HepG2 (cell line): ENCODE results near the gene FFAR4. TPM values are rescaled to one million over a fixed set of nuclear protein-coding genes. Genes with fewer than 3 reads are reported as not detected.
A peak's percentile ranks its signal among the peaks of the same experiment; 100 is the strongest.

Experiments
- EEA1 ChIP-seq: sonication (generic); formaldehyde crosslinking; IDR thresholded peaks from 2 replicates; pipeline ENCODE4 v1.5.1; 2020; ENCODE audit warnings: mild to moderate bottlenecking, missing genetic modification reagents, borderline replicate concordance
- FOXM1 ChIP-seq: sonication (generic); formaldehyde crosslinking; IDR thresholded peaks from 2 replicates; pipeline ENCODE4 v1.5.0; 2020; ENCODE audit warnings: missing genetic modification reagents
- ISL2 ChIP-seq: sonication (generic); formaldehyde crosslinking; IDR thresholded peaks from 2 replicates; pipeline ENCODE4 v1.5.0; 2020; ENCODE audit warnings: missing genetic modification reagents
- KLF6 ChIP-seq: IDR thresholded peaks from 2 replicates; pipeline ENCODE4 v1.8.0; 2016; ENCODE audit warnings: missing biosample characterization, missing genetic modification reagents
- PRDM10 ChIP-seq: sonication (generic); formaldehyde crosslinking; IDR thresholded peaks from 2 replicates; pipeline ENCODE4 v1.4.0; 2020; ENCODE audit warnings: low read depth, missing genetic modification reagents
- RARA ChIP-seq: IDR thresholded peaks from 2 replicates; pipeline ENCODE4 v1.6.1; 2016; ENCODE audit warnings: missing genetic modification reagents, missing compliant biosample characterization
- STAT5B ChIP-seq: sonication (generic); formaldehyde crosslinking; IDR thresholded peaks from 2 replicates; pipeline ENCODE4 v1.4.0; 2020; ENCODE audit warnings: missing genetic modification reagents
- ZBTB25 ChIP-seq: IDR thresholded peaks from 2 replicates; pipeline ENCODE4 v1.6.1; 2018; ENCODE audit warnings: missing genetic modification reagents
- ZC3H13 ChIP-seq: sonication (generic); formaldehyde crosslinking; IDR thresholded peaks from 2 replicates; pipeline ENCODE4 v1.8.1; 2023; ENCODE audit warnings: mild to moderate bottlenecking, missing genetic modification reagents, moderate library complexity
- ZMAT3 ChIP-seq: sonication (generic); formaldehyde crosslinking; conservative IDR thresholded peaks from 2 replicates; pipeline ENCODE4 v1.7.0; 2021; ENCODE audit warnings: missing genetic modification reagents
- ZNF329 ChIP-seq: sonication (generic); formaldehyde crosslinking; IDR thresholded peaks from 2 replicates; pipeline ENCODE4 v1.9.0; 2021; ENCODE audit warnings: low read depth, mild to moderate bottlenecking, missing genetic modification reagents
- ZNF674 ChIP-seq: sonication (generic); formaldehyde crosslinking; IDR thresholded peaks from 2 replicates; pipeline ENCODE4 v1.5.0; 2020; ENCODE audit warnings: low read depth, mild to moderate bottlenecking, missing genetic modification reagents
- ZNF713 ChIP-seq: sonication (generic); formaldehyde crosslinking; IDR thresholded peaks from 2 replicates; pipeline ENCODE4 v1.4.0; 2020; ENCODE audit warnings: mild to moderate bottlenecking, missing genetic modification reagents
- ZNF766 ChIP-seq: sonication (generic); formaldehyde crosslinking; IDR thresholded peaks from 2 replicates; pipeline ENCODE4 v1.5.0; 2020; ENCODE audit warnings: missing genetic modification reagents, borderline replicate concordance
- ZSCAN31 ChIP-seq: sonication (generic); formaldehyde crosslinking; IDR thresholded peaks from 2 replicates; pipeline ENCODE4 v1.5.0; 2020; ENCODE audit warnings: low read depth, mild to moderate bottlenecking, missing genetic modification reagents
- polyA plus RNA-seq, 8 experiments: library from polyadenylated mRNA; depleted of rRNA in 3 of 8; stranded (reverse) in 7 of 8; unstranded in 1 of 8; fragments of >200 nt; fragmentation: Illumina TruSeq in 4 of 8; extraction: Trizol in 4 of 8; gene quantifications; 2 replicates each; pipeline versions ENCODE4 v1.2.1 to v1.2.3, GENCODE V29; 2011 to 2016; ENCODE audit warnings: low read depth in 4 of 8, missing spikeins in 1 of 8, mixed read lengths in 1 of 8; ENCODE audit not compliant: insufficient read depth in 1 of 8
- total RNA-seq, 5 experiments: library from RNA; depleted of rRNA; stranded (reverse); fragments of >200 nt; fragmentation: Illumina TruSeq; extraction: Trizol; gene quantifications; 2 replicates each; pipeline ENCODE4 v1.2.3, GENCODE V29; 2016; ENCODE audit warnings: low read depth in 1 of 5
- TF ChIP-seq, protein P1 (sequence below): sonication (generic); formaldehyde crosslinking; IDR thresholded peaks from 2 replicates; pipeline ENCODE4 v1.4.0; 2020; ENCODE audit warnings: missing genetic modification reagents, low read depth, mild to moderate bottlenecking, borderline replicate concordance
- TF ChIP-seq, protein P2 (sequence below): sonication (generic); formaldehyde crosslinking; IDR thresholded peaks from 2 replicates; pipeline ENCODE4 v1.4.0; 2020; ENCODE audit warnings: missing genetic modification reagents, mild to moderate bottlenecking, borderline replicate concordance
- TF ChIP-seq, protein P3 (sequence below): sonication (generic); formaldehyde crosslinking; IDR thresholded peaks from 2 replicates; pipeline ENCODE4 v1.4.0; 2020; ENCODE audit warnings: low read depth, mild to moderate bottlenecking, missing genetic modification reagents
- TF ChIP-seq, protein P4 (sequence below): IDR thresholded peaks from 2 replicates; pipeline ENCODE4 v1.6.1; 2016

FFAR4 gene
- total and polyA plus RNA-seq, 2 of the 13 experiments (the other 11 are each of a cell fraction or from before 2014, with no cell fraction given), result 0.09 TPM; not detected in 1

DNA sequence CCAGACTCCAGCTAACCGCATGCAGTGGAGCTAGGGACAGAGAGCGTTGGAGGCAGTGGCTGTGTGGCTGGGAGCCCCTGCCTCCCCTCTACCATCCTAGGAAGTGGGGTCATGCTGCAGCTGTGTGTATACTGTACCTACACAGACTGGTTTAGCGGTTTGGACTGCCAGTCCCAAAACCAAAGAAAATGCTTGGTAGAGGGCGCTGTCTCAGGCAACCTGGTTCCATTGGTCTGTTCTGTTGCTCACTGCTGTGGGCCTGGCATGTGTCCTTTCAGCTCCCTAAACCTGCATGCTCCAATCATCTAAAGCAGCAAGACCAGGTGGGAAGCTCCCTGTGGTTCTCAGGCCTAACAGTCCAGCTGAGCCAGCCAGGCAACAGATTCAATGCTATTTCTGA, 30.1 kb downstream of the FFAR4 start (continued):
- TF ChIP-seq, protein P1, sequence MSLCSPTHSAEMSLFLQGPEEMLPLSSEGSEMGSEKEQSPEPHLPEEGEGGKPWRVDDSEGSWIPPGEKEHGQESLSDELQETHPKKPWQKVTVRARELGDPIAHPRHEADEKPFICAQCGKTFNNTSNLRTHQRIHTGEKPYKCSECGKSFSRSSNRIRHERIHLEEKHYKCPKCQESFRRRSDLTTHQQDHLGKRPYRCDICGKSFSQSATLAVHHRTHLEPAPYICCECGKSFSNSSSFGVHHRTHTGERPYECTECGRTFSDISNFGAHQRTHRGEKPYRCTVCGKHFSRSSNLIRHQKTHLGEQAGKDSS (CRISPR knock-in tag), result no peak
- no peak for TF ChIP-seq ZSCAN31
- TF ChIP-seq RARA (CRISPR knock-in tag), result no peak
- no peak for TF ChIP-seq PRDM10 (CRISPR knock-in tag)
- no peak for TF ChIP-seq EEA1 (CRISPR knock-in tag)
- 0 out of 2 replicates have a peak, but pooled peaks have one; percentile 30 for TF ChIP-seq ZMAT3 (CRISPR knock-in tag)
- no peak for TF ChIP-seq ZNF329 (CRISPR knock-in tag)
- TF ChIP-seq ZC3H13 (CRISPR knock-in tag), result no peak
- no peak for TF ChIP-seq ZNF713 (CRISPR knock-in tag)
- TF ChIP-seq, protein P2, sequence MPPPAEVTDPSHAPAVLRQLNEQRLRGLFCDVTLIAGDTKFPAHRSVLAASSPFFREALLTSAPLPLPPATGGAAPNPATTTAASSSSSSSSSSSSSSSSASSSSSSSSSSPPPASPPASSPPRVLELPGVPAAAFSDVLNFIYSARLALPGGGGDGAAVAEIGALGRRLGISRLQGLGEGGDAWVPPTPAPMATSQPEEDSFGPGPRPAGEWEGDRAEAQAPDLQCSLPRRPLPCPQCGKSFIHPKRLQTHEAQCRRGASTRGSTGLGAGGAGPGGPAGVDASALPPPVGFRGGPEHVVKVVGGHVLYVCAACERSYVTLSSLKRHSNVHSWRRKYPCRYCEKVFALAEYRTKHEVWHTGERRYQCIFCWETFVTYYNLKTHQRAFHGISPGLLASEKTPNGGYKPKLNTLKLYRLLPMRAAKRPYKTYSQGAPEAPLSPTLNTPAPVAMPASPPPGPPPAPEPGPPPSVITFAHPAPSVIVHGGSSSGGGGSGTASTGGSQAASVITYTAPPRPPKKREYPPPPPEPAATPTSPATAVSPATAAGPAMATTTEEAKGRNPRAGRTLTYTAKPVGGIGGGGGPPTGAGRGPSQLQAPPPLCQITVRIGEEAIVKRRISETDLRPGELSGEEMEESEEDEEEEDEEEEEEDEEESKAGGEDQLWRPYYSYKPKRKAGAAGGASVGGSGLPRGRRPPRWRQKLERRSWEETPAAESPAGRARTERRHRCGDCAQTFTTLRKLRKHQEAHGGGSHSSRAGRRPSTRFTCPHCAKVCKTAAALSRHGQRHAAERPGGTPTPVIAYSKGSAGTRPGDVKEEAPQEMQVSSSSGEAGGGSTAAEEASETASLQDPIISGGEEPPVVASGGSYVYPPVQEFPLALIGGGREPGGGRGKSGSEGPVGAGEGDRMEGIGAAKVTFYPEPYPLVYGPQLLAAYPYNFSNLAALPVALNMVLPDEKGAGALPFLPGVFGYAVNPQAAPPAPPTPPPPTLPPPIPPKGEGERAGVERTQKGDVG (CRISPR knock-in tag), result no peak
- no peak for TF ChIP-seq STAT5B (CRISPR knock-in tag)
- TF ChIP-seq ZNF766, result no peak
- TF ChIP-seq ISL2 (CRISPR knock-in tag), result no peak
- no peak for TF ChIP-seq KLF6 (CRISPR knock-in tag)
- no peak for TF ChIP-seq ZNF674 (CRISPR knock-in tag)
- TF ChIP-seq, protein P3, sequence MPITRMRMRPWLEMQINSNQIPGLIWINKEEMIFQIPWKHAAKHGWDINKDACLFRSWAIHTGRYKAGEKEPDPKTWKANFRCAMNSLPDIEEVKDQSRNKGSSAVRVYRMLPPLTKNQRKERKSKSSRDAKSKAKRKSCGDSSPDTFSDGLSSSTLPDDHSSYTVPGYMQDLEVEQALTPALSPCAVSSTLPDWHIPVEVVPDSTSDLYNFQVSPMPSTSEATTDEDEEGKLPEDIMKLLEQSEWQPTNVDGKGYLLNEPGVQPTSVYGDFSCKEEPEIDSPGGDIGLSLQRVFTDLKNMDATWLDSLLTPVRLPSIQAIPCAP, result no peak
- TF ChIP-seq ZBTB25, result no peak
- TF ChIP-seq, protein P4, sequence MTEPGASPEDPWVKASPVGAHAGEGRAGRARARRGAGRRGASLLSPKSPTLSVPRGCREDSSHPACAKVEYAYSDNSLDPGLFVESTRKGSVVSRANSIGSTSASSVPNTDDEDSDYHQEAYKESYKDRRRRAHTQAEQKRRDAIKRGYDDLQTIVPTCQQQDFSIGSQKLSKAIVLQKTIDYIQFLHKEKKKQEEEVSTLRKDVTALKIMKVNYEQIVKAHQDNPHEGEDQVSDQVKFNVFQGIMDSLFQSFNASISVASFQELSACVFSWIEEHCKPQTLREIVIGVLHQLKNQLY (CRISPR knock-in tag), result no peak
- no peak for TF ChIP-seq FOXM1 (CRISPR knock-in tag)
